SK-N-MC (cell line): ENCODE measurements around the gene CYP27C1.

Experiments used
- DNase-seq: peaks from one replicate; pipeline ENCODE4 v3.0.0-alpha.2; 2011; ENCODE audit warnings: low read depth, low spot score
- H3K27ac ChIP-seq: fragments of 200-600 bp; sonication (generic); 2 replicates; pipeline ENCODE4 v1.5.1; 2016; ENCODE audit warnings: mixed run types
- H3K36me3 ChIP-seq: fragments of 200-600 bp; sonication (generic); 2 replicates; pipeline ENCODE4 v1.6.1; 2017; ENCODE audit warnings: antibody characterized with exemption, low read length, mixed read lengths; ENCODE audit not compliant: insufficient read depth
- H3K4me3 ChIP-seq: fragments of 200-600 bp; sonication (generic); 2 replicates; pipeline ENCODE4 v1.5.1; 2016
- H3K9ac ChIP-seq: fragments of 200-600 bp; sonication (generic); 2 replicates; pipeline ENCODE4 v1.8.0; 2017; ENCODE audit warnings: mixed run types, mixed read lengths; ENCODE audit not compliant: insufficient read length
- H3K9me3 ChIP-seq: fragments of 200-600 bp; sonication (generic); 2 replicates; pipeline ENCODE4 v1.6.1; 2017; ENCODE audit warnings: low read depth, mild to moderate bottlenecking, antibody characterized with exemption, low read length, moderate library complexity, mixed read lengths
- EZH2 ChIP-seq: fragments of 200-600 bp; sonication (generic); IDR thresholded peaks from one replicate; pipeline ENCODE4 v1.6.1; 2017; ENCODE audit warnings: antibody characterized with exemption
- FOXP2 ChIP-seq: optimal IDR thresholded peaks from 2 replicates; pipeline ENCODE3; 2011; ENCODE audit warnings: mild to moderate bottlenecking, moderate library complexity; ENCODE audit not compliant: insufficient read depth; ENCODE audit errors: extremely low read length, control extremely low read depth
- POLR2AphosphoS5 ChIP-seq: IDR thresholded peaks from 2 replicates; pipeline ENCODE4 v1.6.1; 2012; ENCODE audit warnings: mild to moderate bottlenecking, low read depth, low read length, borderline replicate concordance

CYP27C1 gene

GRCh38 chr2:127181851-127182250, 38.2 kb downstream of the CYP27C1 start:
- Histone ChIP-seq H3K4me3 (no peak overlapping the region), H3K36me3 (no peaks in the 10 kb centered on the region), H3K9me3 (no peaks in the 10 kb centered on the region), H3K9ac (no peak overlapping the region), H3K27ac (no peak overlapping the region)
- no peak for DNase-seq
- TF ChIP-seq POLR2AphosphoS5: no peak
- no peak for TF ChIP-seq EZH2
- TF ChIP-seq FOXP2: no peak

- Histone ChIP-seq H3K9ac (no peak overlapping the region), H3K36me3 (no peaks in the 10 kb centered on the region), H3K9me3 (no peaks in the 10 kb centered on the region), H3K4me3 (no peak overlapping the region), H3K27ac (no peak overlapping the region)
- TF ChIP-seq FOXP2 (no peak), EZH2 (no peak), POLR2AphosphoS5 (no peak)
- no peak for DNase-seq
Measured at GRCh38 chr2:127179766-127180165, 40.3 kb downstream of the CYP27C1 start.

- Histone ChIP-seq H3K4me3 (no peak overlapping the region), H3K27ac (no peak overlapping the region), H3K9me3 (no peaks in the 10 kb centered on the region), H3K36me3 (no peaks in the 10 kb centered on the region), H3K9ac (no peak overlapping the region)
- no peak for DNase-seq
- TF ChIP-seq EZH2 (no peak), FOXP2 (no peak), POLR2AphosphoS5 (no peak)
Measured at GRCh38 chr2:127177617-127178263, 42.4 kb downstream of the CYP27C1 start.

- no peak for DNase-seq
- TF ChIP-seq FOXP2 (no peak), POLR2AphosphoS5 (no peak), EZH2 (no peak)
- Histone ChIP-seq H3K9ac (no peak overlapping the region), H3K36me3 (no peaks in the 10 kb centered on the region), H3K9me3 (no peaks in the 10 kb centered on the region), H3K4me3 (no peak overlapping the region), H3K27ac (no peak overlapping the region)
Measured at GRCh38 chr2:127176371-127177311, 43.5 kb downstream of the CYP27C1 start.

GRCh38 chr2:127175751-127176354, 44.2 kb downstream of the CYP27C1 start:
- TF ChIP-seq EZH2 (no peak), POLR2AphosphoS5 (no peak), FOXP2 (no peak)
- Histone ChIP-seq H3K36me3 (no peaks in the 10 kb centered on the region), H3K9ac (no peak overlapping the region), H3K27ac (no peak overlapping the region), H3K4me3 (no peak overlapping the region), H3K9me3 (no peaks in the 10 kb centered on the region)
- no peak for DNase-seq

GRCh38 chr2:127175041-127175721, 44.9 kb downstream of the CYP27C1 start:
- DNase-seq: no peak
- Histone ChIP-seq H3K9ac (no peak overlapping the region), H3K27ac (no peak overlapping the region), H3K36me3 (no peaks in the 10 kb centered on the region), H3K9me3 (no peaks in the 10 kb centered on the region), H3K4me3 (no peak overlapping the region)
- TF ChIP-seq FOXP2 (no peak), POLR2AphosphoS5 (no peak), EZH2 (no peak)

GRCh38 chr2:127174640-127175039, 45.5 kb downstream of the CYP27C1 start:
- Histone ChIP-seq H3K9ac (no peak overlapping the region), H3K4me3 (no peak overlapping the region), H3K36me3 (no peaks in the 10 kb centered on the region), H3K27ac (no peak overlapping the region), H3K9me3 (no peaks in the 10 kb centered on the region)
- DNase-seq: no peak
- TF ChIP-seq POLR2AphosphoS5: no peak
- TF ChIP-seq FOXP2: no peak
- no peak for TF ChIP-seq EZH2

- no peaks in the 10 kb centered on the region for H3K9me3 ChIP-seq
- no peak overlapping the region for H3K4me3 ChIP-seq
- TF ChIP-seq EZH2 (no peak), FOXP2 (no peak), POLR2AphosphoS5 (no peak)
- no peak for DNase-seq
- no peaks in the 10 kb centered on the region for H3K36me3 ChIP-seq
- H3K9ac ChIP-seq: no peak overlapping the region
- no peak overlapping the region for H3K27ac ChIP-seq
Measured at GRCh38 chr2:127174136-127174535, 46.0 kb downstream of the CYP27C1 start.
